ENCODE data around the gene NUP210. TPM values are rescaled to one million over a fixed set of nuclear protein-coding genes. Genes with fewer than 3 reads are reported as not detected.
A peak's percentile ranks its signal among the peaks of the same experiment; 100 is the strongest.

Gene NUP210
- total RNA-seq, 1 experiment from 2014 or later = 0.32 TPM

DNA sequence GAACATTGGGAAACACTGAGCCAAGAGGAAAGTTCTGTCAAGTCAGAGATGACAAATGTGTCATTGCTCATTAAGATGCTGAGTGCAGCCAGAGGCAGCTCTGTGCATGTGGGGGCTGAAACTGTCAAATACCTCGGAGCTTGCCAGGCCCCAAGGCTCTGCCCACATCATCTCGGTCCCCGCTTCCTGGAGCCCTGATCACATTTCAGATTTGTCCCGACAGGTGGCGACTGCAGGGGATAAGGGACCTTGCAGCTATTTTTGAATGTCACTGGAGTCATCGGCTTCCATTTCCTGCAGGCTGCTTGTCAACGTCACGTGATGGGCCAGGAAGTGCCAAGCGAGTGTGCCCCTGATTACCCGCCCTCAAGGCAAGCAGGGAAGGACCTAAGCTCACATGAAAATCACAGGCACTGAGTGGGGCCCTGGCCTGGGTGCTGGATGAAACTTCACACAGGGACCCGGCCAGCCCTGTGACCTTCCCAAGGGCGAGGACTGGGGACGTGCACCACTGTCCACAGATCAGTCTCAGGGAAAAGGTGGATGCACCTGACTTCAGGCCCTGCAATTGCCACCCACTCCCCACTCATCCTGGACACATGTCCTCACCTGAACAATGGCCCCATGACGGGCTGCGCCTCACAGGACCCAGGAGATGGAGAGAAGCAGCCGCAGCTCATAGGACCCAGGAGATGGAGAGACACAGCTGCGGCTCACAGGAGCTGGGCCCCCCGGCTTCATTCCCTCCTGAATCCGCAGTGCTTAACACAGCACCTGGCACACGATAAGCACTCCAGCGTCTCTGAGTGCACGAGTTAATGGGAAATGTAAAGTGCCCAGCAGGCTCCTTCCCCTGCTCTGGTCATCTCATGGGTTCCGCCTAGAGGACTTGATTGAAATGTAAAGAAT lies 73.4 kb downstream of the NUP210 start:
- Histone ChIP-seq H3K4me3 (peak overlapping the region; percentile 23), H3K9me3 (replicated peaks) (no peaks in the 10 kb centered on the region), H3K27me3 (no peaks in the 10 kb centered on the region), H3K36me3 (no peaks in the 10 kb centered on the region), H3K27ac (peak overlapping the region; percentile 52), H3K4me1 (peaks cover 26% of the 10 kb centered on the region)
- peak; percentile 77 to 90 for DNase-seq

GRCh38 chr3:13345772-13346171 lies 74.3 kb downstream of the NUP210 start:
- Histone ChIP-seq H3K4me1 (peaks cover 26% of the 10 kb centered on the region), H3K27me3 (no peaks in the 10 kb centered on the region), H3K36me3 (no peaks in the 10 kb centered on the region), H3K27ac (no peak overlapping the region), H3K9me3 (replicated peaks) (no peaks in the 10 kb centered on the region), H3K4me3 (no peak overlapping the region)
- DNase-seq = no peak

- Histone ChIP-seq H3K27ac (no peak overlapping the region), H3K36me3 (no peaks in the 10 kb centered on the region), H3K4me1 (peaks cover 26% of the 10 kb centered on the region), H3K27me3 (no peaks in the 10 kb centered on the region), H3K9me3 (replicated peaks) (no peaks in the 10 kb centered on the region), H3K4me3 (no peak overlapping the region)
- no peak for DNase-seq
These were observed 74.8 kb downstream of the NUP210 start for GRCh38 chr3:13345284-13345683.

DNA sequence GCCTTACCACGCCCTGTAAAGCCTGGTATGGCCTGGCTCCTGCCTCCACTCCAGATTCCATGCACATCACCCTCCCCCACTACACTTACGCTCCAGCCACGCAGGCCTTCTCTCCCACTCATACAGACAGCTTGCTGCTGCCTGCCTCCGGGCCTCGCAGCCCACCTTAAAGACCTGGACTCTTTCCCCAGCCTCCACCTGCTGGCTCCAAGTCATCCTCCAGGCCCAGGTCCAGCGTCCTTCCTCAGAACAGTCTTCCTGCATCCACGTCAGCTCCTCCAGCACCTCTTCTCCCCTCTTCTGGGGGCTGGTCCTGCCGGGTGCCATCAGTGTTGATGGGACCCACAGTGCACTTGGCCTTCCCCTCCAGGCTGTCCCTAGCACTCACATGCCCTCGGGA lies 75.5 kb downstream of the NUP210 start:
- Histone ChIP-seq H3K27me3 (no peaks in the 10 kb centered on the region), H3K36me3 (no peaks in the 10 kb centered on the region), H3K4me1 (peaks cover 26% of the 10 kb centered on the region), H3K4me3 (no peak overlapping the region), H3K27ac (no peak overlapping the region), H3K9me3 (replicated peaks) (no peaks in the 10 kb centered on the region)
- DNase-seq = no peak

- Histone ChIP-seq H3K27me3 (no peaks in the 10 kb centered on the region), H3K4me3 (no peak overlapping the region), H3K36me3 (no peaks in the 10 kb centered on the region), H3K4me1 (peaks cover 26% of the 10 kb centered on the region), H3K27ac (no peak overlapping the region), H3K9me3 (replicated peaks) (no peaks in the 10 kb centered on the region)
- DNase-seq = no peak
These were observed 76.5 kb downstream of the NUP210 start for GRCh38 chr3:13343601-13344000.

DNA sequence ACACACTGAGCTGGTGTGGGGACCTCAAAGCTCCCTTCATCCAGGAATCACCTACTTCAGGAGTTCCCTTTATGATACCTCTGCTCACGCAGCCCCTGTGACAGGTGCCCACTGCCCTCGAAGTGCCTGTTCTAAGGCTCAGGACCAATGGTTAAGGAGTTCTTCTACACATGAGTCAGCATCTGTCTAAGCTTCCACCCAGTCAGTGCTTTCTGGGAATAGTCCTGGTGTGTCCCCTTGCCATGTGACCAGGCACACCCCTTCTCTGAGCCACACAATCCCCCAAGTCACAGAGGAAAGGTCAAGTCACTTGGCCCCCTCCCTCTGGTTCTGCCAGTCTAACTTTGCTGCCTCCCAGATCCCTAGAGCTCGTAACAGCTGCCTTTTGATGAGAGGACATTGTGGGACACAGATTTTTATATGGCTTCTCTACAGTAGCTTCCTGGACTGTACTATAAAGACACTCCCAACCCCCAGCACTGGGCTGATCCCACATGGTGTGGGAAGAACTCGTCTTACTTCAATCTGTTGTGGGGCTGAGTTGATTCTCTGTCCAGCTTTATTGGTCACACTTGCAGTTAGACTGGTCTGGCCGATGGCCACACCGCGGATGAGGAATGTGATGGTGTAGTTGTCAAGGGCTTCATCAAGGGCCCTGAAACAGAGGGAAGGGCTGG lies 78.8 kb downstream of the NUP210 start:
- H3K4me3 ChIP-seq = no peak overlapping the region
- H3K9me3 ChIP-seq (replicated peaks) = no peaks in the 10 kb centered on the region
- H3K27ac ChIP-seq = no peak overlapping the region
- no peak for DNase-seq
- peaks cover 3% of the 10 kb centered on the region; the same call in 1 of the 2 replicates for H3K4me1 ChIP-seq
- no peaks in the 10 kb centered on the region for H3K36me3 ChIP-seq
- peaks cover 9% of the 10 kb centered on the region; the same call in 1 of the 2 replicates for H3K27me3 ChIP-seq

GRCh38 chr3:13339833-13340232 lies 80.3 kb downstream of the NUP210 start:
- Histone ChIP-seq H3K4me1 (no peaks in the 10 kb centered on the region), H3K9me3 (replicated peaks) (no peaks in the 10 kb centered on the region), H3K27ac (no peak overlapping the region), H3K27me3 (peaks cover 9% of the 10 kb centered on the region; the same call in 1 of the 2 replicates), H3K4me3 (no peak overlapping the region), H3K36me3 (no peaks in the 10 kb centered on the region)
- no peak for DNase-seq

DNA sequence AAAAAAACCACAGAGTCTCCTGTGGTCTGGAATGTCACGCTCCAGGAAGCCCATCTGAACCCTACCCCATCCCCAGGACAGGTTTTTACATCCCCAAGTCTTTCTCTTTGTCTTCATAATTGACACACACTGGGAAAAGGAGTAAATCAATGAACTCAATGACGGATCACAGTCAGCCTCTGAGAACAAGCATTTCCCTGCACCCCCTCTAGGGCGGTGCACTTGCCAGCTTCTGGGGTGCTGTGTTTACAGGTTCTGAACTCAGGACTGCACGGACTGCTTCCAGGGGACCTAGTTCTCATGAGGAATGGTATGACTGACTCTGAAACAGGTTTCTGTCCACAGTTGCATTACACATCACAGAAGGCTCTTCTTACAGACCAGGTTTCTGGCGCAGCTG lies 81.1 kb downstream of the NUP210 start:
- H3K9me3 ChIP-seq (replicated peaks) = no peaks in the 10 kb centered on the region
- H3K27me3 ChIP-seq = peaks cover 11% of the 10 kb centered on the region; the same call in 1 of the 2 replicates
- no peak overlapping the region for H3K4me3 ChIP-seq
- no peak overlapping the region for H3K27ac ChIP-seq
- no peak for DNase-seq
- H3K4me1 ChIP-seq = no peaks in the 10 kb centered on the region
- no peaks in the 10 kb centered on the region for H3K36me3 ChIP-seq

GRCh38 chr3:13338231-13338630 lies 81.9 kb downstream of the NUP210 start:
- Histone ChIP-seq H3K4me3 (no peak overlapping the region), H3K27me3 (peaks cover 14% of the 10 kb centered on the region; the same call in 1 of the 2 replicates), H3K36me3 (no peaks in the 10 kb centered on the region), H3K4me1 (no peaks in the 10 kb centered on the region), H3K27ac (no peak overlapping the region), H3K9me3 (replicated peaks) (no peaks in the 10 kb centered on the region)
- no peak for DNase-seq

DNA sequence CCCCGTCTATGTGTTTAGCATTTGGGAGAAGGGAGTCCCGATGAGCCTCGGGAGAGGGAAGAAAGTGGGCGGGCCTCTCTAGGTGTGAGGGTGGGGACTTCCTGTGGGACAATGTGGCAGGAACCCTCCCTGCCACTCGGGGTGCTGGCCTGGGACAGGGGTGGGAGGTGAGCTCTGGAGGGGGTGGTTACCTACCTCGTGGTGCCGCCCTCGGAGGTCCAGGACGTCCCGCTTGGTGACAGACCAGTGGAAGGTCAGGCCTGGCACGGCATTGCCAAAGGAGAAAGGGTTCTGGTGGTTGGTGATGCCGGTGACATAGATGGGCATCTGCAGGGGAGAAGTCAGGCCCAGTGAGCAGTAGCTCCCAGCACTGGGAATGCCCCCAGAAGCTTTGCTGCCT lies 83.5 kb downstream of the NUP210 start:
- no peak overlapping the region for H3K27ac ChIP-seq
- no peaks in the 10 kb centered on the region for H3K36me3 ChIP-seq
- H3K9me3 ChIP-seq (replicated peaks) = no peaks in the 10 kb centered on the region
- H3K4me3 ChIP-seq = no peak overlapping the region
- peaks cover 25% of the 10 kb centered on the region for H3K27me3 ChIP-seq
- DNase-seq = no peak
- no peaks in the 10 kb centered on the region for H3K4me1 ChIP-seq

DNA sequence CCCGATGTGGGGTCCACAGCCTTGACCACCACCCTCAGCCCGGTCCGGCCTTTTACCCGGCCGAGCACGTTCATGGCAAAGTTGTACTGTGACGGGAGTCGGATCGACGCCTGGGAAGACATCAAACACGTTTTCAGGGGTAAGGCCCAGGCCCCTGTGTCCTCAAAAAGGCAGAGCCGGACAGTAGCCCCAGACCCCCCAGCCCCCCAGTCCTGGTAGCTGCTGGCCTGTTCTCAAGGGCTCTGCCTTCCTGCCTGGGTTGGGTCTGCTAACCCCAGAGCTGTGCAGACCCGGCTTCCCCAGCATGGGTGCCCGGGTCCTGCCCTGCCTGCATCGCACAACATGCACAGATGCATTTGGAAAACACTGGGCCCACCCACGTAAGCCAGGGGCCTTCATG lies 84.6 kb downstream of the NUP210 start:
- H3K4me3 ChIP-seq = no peak overlapping the region
- H3K9me3 ChIP-seq (replicated peaks) = no peaks in the 10 kb centered on the region
- H3K27ac ChIP-seq = no peak overlapping the region
- no peaks in the 10 kb centered on the region for H3K4me1 ChIP-seq
- peaks cover 28% of the 10 kb centered on the region for H3K27me3 ChIP-seq
- DNase-seq = no peak
- no peaks in the 10 kb centered on the region for H3K36me3 ChIP-seq

DNA sequence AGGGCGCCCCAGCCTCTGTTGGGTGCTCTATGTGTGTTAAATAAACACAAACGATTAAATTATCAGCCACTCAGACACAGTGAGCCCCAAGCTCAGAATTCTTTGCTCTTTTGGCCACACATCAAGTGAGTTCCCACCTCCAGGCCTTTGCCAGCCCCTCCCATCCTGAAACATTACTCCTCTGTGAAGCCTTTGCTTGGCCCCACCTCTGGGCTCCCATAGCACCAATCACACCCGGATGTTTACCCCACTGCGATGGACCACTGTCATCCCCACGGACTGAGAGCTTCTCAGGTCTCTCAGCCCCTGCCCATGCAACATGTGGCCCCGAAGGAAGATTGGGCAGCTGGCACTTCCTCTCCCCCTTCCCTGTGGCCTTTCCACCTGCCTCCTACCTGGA lies 85.1 kb downstream of the NUP210 start:
- H3K9me3 ChIP-seq (replicated peaks) = no peaks in the 10 kb centered on the region
- no peaks in the 10 kb centered on the region for H3K4me1 ChIP-seq
- no peak overlapping the region for H3K4me3 ChIP-seq
- DNase-seq = no peak
- no peaks in the 10 kb centered on the region for H3K36me3 ChIP-seq
- H3K27ac ChIP-seq = no peak overlapping the region
- peaks cover 28% of the 10 kb centered on the region for H3K27me3 ChIP-seq

- H3K9me3 ChIP-seq (replicated peaks) = no peaks in the 10 kb centered on the region
- H3K27ac ChIP-seq = no peak overlapping the region
- DNase-seq = no peak
- H3K27me3 ChIP-seq = peaks cover 28% of the 10 kb centered on the region
- H3K4me3 ChIP-seq = no peak overlapping the region
- H3K36me3 ChIP-seq = no peaks in the 10 kb centered on the region
- no peaks in the 10 kb centered on the region for H3K4me1 ChIP-seq
These were observed 86.8 kb downstream of the NUP210 start for GRCh38 chr3:13333236-13333897.

- Histone ChIP-seq H3K4me1 (no peaks in the 10 kb centered on the region), H3K9me3 (replicated peaks) (no peaks in the 10 kb centered on the region), H3K27me3 (peaks cover 26% of the 10 kb centered on the region), H3K27ac (no peak overlapping the region), H3K4me3 (no peak overlapping the region), H3K36me3 (no peaks in the 10 kb centered on the region)
- no peak for DNase-seq
These were observed 87.4 kb downstream of the NUP210 start for GRCh38 chr3:13332740-13333139.

DNA sequence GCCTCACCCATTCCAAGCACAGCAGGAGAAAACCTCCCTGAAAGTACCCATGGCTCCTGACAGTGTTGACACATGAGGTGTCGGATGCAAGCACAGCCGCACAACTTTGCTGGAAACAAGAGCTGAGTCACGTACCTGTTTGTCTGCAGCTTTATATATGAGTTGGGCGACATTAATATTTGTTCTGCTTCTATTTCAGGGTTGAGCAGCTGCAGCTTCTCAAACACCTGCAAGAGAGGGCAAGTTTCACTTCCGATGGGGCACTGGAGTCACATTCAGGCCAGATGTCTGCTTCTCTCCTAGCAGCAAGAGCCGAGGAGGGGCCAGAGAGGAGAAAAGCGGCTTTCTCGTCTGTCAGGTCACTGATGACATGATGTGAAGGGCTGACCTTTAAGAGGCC lies 88.0 kb downstream of the NUP210 start:
- no peaks in the 10 kb centered on the region for H3K4me1 ChIP-seq
- peaks cover 22% of the 10 kb centered on the region for H3K27me3 ChIP-seq
- DNase-seq = no peak
- no peak overlapping the region for H3K27ac ChIP-seq
- H3K36me3 ChIP-seq = no peaks in the 10 kb centered on the region
- H3K4me3 ChIP-seq = no peak overlapping the region
- no peaks in the 10 kb centered on the region for H3K9me3 ChIP-seq (replicated peaks)
